HG03565 (cell line): Measurements from ENCODE around the gene GLI1.
A peak's percentile ranks its signal among the peaks of the same experiment; 100 is the strongest.
"Not testable (repeated sequence)": the region's sequence is repeated elsewhere in the genome, so short reads cannot be mapped to it uniquely, and the experiment has no call there.

Experiments
- ATAC-seq: cut with Tn5 transposase; IDR thresholded peaks from one replicate; pipeline ENCODE4 v1.9.1; 2021; ENCODE audit warnings: mild to moderate bottlenecking, moderate library complexity; ENCODE audit not compliant: unreplicated experiment

The GLI1 gene

GRCh38 chr12:57441393-57441792, 18.2 kb upstream of the GLI1 start:
- ATAC-seq, result not testable (repeated sequence)

- ATAC-seq, result no peak
Measured at GRCh38 chr12:57441846-57442427, 17.6 kb upstream of the GLI1 start.

GRCh38 chr12:57444337-57444736, 15.2 kb upstream of the GLI1 start:
- ATAC-seq, result not testable (repeated sequence)

GRCh38 chr12:57444744-57445143, 14.8 kb upstream of the GLI1 start:
- ATAC-seq, result no peak

- ATAC-seq, result no peak
Measured at GRCh38 chr12:57446292-57446960, 13.2 kb upstream of the GLI1 start.

- ATAC-seq, result no peak
Measured at GRCh38 chr12:57448669-57449068, 10.9 kb upstream of the GLI1 start.

- ATAC-seq, result no peak
Measured at GRCh38 chr12:57449375-57449774, 10.2 kb upstream of the GLI1 start.

GRCh38 chr12:57450057-57450456, 9.5 kb upstream of the GLI1 start:
- no peak for ATAC-seq

- no peak for ATAC-seq
Measured at GRCh38 chr12:57451233-57451778, 8.3 kb upstream of the GLI1 start.

- no peak for ATAC-seq
Measured at GRCh38 chr12:57452181-57452936, 7.2 kb upstream of the GLI1 start.

GRCh38 chr12:57452937-57453509, 6.6 kb upstream of the GLI1 start:
- no peak for ATAC-seq

- ATAC-seq, result no peak
Measured at GRCh38 chr12:57454213-57454565, 5.4 kb upstream of the GLI1 start.

GRCh38 chr12:57454566-57455373, 4.8 kb upstream of the GLI1 start, which contains the start of gene INHBE:
INHBE (plus strand) TSS chr12:57455307; CDS start chr12:57455537, 230 bp downstream.
- ATAC-seq, result no peak

GRCh38 chr12:57455374-57456144, 4.0 kb upstream of the GLI1 start:
- no peak for ATAC-seq

- ATAC-seq, result no peak
Measured at GRCh38 chr12:57456145-57456700, 3.4 kb upstream of the GLI1 start.

- no peak for ATAC-seq
Measured at GRCh38 chr12:57456737-57457490, 2.7 kb upstream of the GLI1 start.

- no peak for ATAC-seq
Measured at GRCh38 chr12:57458665-57459054, 925 bp upstream of the GLI1 start.

- peak; percentile 50 for ATAC-seq
Measured at GRCh38 chr12:57459055-57459749, 383 bp upstream of the GLI1 start.
